IPS-20b (cell line): ENCODE data around the gene RTP5.
"Not testable (repeated sequence)": the region's sequence is repeated elsewhere in the genome, so short reads cannot be mapped to it uniquely, and the experiment has no call there.

ENCODE experiments used
- H3K27ac ChIP-seq: one replicate; pipeline ENCODE4 v1.5.1; 2013; ENCODE audit warnings: low read length
- H3K27me3 ChIP-seq: 2 replicates; pipeline ENCODE4 v1.6.1; 2013; ENCODE audit warnings: mild to moderate bottlenecking, low read length, inconsistent platforms; ENCODE audit not compliant: insufficient read depth
- H3K36me3 ChIP-seq: 2 replicates; pipeline ENCODE4 v1.6.1; 2013; ENCODE audit warnings: low read depth, mild to moderate bottlenecking, inconsistent platforms, low read length, moderate library complexity; ENCODE audit not compliant: insufficient read depth
- H3K4me1 ChIP-seq: 2 replicates; pipeline ENCODE4 v1.6.1; 2013; ENCODE audit warnings: mild to moderate bottlenecking, control low read depth, inconsistent platforms, low read length, moderate library complexity; ENCODE audit not compliant: insufficient read depth
- H3K4me3 ChIP-seq: 2 replicates; pipeline ENCODE4 v1.5.1; 2013; ENCODE audit warnings: mild to moderate bottlenecking, low read length, inconsistent platforms
- H3K9ac ChIP-seq: 2 replicates; pipeline ENCODE4 v1.6.1; 2013; ENCODE audit warnings: low read depth, mild to moderate bottlenecking, inconsistent platforms, low read length, moderate library complexity
- H3K9me3 ChIP-seq: 2 replicates; pipeline ENCODE4 v1.6.1; 2013; ENCODE audit warnings: mild to moderate bottlenecking, low read depth, low read length, inconsistent platforms; ENCODE audit not compliant: insufficient read depth

The RTP5 gene

GRCh38 chr2:241870611-241871537 is 1.3 kb downstream of the RTP5 start:
- Histone ChIP-seq H3K27ac (no peak overlapping the region), H3K27me3 (peaks cover 8% of the 10 kb centered on the region), H3K9ac (no peak overlapping the region), H3K36me3 (no peaks in the 10 kb centered on the region), H3K4me1 (no peaks in the 10 kb centered on the region), H3K4me3 (no peak overlapping the region), H3K9me3 (peaks cover 7% of the 10 kb centered on the region; the same call in 1 of the 2 replicates)

DNA sequence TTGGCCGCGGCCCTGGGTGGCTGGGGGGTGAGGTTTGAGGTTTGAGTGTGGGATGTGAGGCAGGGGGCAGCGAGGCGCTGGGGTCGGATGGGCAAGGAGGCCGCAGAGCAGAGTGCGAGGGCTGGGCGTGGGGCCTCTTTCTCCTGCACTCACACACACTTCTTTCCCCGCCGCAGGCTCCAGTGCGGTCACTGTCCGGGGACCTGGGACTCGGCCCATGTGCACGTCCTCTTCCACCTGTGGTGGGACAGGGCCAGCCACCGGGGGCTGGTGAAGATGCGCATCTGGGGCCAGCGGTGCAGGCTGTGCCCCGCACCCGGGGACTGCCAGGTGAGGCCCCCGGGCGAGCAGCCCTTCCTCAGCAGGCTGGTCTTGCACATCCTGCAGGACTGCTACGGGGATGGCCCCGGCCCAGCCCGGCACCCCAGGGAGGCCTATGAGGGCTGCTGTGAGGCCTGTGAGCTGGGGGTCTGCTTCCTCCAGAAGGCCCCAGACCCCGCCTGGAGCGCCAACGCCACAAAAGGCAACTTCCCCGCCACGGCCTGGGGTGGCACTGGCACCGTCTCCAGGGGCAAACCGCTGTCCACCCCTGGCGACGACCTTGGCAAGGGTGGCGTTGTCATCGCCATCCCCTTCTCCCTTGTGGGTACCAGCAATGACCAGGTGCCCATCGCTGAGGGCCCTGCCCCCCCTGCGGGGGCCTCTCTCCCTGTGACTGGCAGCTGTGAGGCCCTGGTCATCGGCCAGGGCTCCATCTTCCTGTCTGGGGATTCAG is 2.2 kb downstream of the RTP5 start:
- no peaks in the 10 kb centered on the region for H3K36me3 ChIP-seq
- no peak overlapping the region for H3K9ac ChIP-seq
- H3K27ac ChIP-seq, result no peak overlapping the region
- peaks cover 3% of the 10 kb centered on the region; the same call in 1 of the 2 replicates for H3K27me3 ChIP-seq
- H3K9me3 ChIP-seq, result peaks cover 7% of the 10 kb centered on the region; the same call in 1 of the 2 replicates
- H3K4me3 ChIP-seq, result no peak overlapping the region
- no peaks in the 10 kb centered on the region for H3K4me1 ChIP-seq

DNA sequence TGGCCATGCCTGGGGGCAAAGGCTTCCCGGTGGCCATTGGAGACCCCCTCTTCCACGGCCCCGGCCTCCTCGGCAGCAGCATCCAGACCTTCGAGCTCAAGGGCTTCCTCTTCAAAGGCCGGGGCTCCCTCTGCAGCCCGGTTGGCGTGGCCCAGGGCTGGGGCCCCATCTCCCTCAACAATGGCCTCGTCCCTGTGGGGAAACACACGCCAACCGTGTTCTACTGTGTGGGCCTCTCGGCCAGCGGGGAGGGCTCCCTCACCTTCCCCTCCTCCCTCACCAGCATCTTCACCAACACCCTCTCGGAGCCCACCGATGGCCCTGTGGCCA is 2.7 kb downstream of the RTP5 start:
- no peak overlapping the region for H3K9ac ChIP-seq
- H3K4me3 ChIP-seq, result no peak overlapping the region
- no peaks in the 10 kb centered on the region for H3K4me1 ChIP-seq
- no peaks in the 10 kb centered on the region for H3K27me3 ChIP-seq
- H3K27ac ChIP-seq, result no peak overlapping the region
- peaks cover 7% of the 10 kb centered on the region; the same call in 1 of the 2 replicates for H3K9me3 ChIP-seq
- H3K36me3 ChIP-seq, result no peaks in the 10 kb centered on the region

DNA sequence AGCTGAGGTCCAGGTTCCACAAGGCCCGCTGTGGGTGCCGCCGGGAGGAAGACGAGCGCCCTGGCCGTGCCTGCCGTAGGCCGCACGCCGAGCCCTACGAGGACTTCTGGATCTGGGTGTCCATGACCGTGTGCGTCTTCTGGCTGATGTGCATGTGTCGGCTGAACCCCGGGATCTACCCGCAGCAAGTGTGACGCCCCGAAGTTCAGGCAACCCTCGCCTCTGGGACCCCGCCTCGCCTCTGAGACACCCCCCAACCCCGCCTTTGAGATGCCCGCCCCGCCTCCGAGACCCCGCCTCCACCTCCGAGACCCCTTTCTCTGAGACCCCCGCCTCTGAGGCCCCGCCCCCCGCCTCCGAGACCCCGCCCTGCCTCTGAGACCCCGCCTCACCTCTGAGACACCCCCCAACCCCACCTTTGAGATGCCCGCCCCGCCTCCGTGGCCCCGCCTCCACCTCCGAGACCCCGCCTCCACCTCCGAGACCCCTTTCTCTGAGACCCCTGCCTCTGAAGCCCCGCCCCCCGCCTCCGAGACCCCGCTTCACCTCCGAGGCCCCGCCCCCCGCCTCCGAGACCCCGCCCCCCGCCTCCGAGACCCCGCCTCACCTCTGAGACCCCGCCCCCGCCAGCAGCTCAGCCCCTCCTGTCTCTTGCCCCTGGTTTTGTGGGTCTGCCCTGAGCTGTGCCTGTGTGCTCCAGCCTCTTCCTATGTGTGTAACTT is 3.7 kb downstream of the RTP5 start:
- H3K4me3 ChIP-seq, result no peak overlapping the region
- H3K9me3 ChIP-seq, result peaks cover 7% of the 10 kb centered on the region; the same call in 1 of the 2 replicates
- no peak overlapping the region for H3K9ac ChIP-seq
- no peaks in the 10 kb centered on the region for H3K27me3 ChIP-seq
- H3K36me3 ChIP-seq, result no peaks in the 10 kb centered on the region
- no peaks in the 10 kb centered on the region for H3K4me1 ChIP-seq
- no peak overlapping the region for H3K27ac ChIP-seq

DNA sequence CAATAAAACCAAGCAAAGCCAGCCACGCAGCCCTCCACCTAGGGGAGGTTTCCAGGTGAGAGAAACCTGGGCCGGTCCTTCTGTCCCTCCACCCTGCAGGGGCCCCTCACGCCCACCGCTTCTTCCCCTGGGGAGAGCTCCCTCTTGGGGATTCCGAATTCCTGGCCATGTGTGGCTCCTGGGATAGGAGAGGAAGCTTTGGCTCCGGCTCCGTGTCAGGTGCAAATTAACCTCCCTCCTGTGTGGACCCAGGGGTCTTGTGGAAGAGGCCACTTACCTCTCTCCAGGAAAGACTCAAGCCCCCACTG is 4.2 kb downstream of the RTP5 start:
- no peak overlapping the region for H3K9ac ChIP-seq
- no peaks in the 10 kb centered on the region for H3K27me3 ChIP-seq
- H3K36me3 ChIP-seq, result no peaks in the 10 kb centered on the region
- peaks cover 7% of the 10 kb centered on the region; the same call in 1 of the 2 replicates for H3K9me3 ChIP-seq
- H3K4me1 ChIP-seq, result no peaks in the 10 kb centered on the region
- H3K4me3 ChIP-seq, result no peak overlapping the region
- H3K27ac ChIP-seq, result no peak overlapping the region

DNA sequence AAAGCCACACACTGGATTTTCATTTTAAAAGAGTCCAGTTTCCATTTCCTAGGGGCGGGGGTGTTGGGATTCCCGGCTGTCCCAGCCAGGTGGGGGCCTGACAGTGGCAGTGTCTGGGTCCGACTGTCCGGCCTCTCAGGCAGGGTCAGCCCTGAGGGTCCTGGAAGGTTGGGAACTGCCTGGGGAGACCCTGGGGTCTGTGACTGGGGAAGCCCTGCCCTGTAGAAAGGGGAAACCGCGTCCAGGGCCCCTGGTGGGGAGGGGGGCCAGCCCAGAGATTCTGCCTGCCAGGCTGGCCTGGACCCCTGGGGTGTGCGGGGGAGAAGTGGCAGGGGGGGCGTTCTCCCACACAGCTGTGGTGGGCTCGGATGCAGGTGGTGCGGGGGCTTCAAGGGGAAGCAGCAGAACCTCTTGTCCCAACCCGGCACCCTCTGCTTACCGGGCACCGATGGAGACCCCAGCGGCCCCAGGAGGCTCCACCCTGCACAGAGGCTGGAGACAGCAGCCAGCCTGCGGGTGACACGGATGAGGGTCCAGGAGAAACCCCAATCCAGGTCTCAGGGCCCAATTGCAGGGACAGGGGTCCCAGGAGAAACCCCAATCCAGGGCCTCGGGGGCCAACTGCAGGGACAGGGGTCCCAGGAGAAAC is 4.9 kb downstream of the RTP5 start:
- H3K36me3 ChIP-seq, result no peaks in the 10 kb centered on the region
- H3K4me3 ChIP-seq, result no peak overlapping the region
- no peak overlapping the region for H3K9ac ChIP-seq
- H3K27me3 ChIP-seq, result no peaks in the 10 kb centered on the region
- no peaks in the 10 kb centered on the region for H3K4me1 ChIP-seq
- no peak overlapping the region for H3K27ac ChIP-seq
- H3K9me3 ChIP-seq, result peaks cover 7% of the 10 kb centered on the region; the same call in 1 of the 2 replicates

DNA sequence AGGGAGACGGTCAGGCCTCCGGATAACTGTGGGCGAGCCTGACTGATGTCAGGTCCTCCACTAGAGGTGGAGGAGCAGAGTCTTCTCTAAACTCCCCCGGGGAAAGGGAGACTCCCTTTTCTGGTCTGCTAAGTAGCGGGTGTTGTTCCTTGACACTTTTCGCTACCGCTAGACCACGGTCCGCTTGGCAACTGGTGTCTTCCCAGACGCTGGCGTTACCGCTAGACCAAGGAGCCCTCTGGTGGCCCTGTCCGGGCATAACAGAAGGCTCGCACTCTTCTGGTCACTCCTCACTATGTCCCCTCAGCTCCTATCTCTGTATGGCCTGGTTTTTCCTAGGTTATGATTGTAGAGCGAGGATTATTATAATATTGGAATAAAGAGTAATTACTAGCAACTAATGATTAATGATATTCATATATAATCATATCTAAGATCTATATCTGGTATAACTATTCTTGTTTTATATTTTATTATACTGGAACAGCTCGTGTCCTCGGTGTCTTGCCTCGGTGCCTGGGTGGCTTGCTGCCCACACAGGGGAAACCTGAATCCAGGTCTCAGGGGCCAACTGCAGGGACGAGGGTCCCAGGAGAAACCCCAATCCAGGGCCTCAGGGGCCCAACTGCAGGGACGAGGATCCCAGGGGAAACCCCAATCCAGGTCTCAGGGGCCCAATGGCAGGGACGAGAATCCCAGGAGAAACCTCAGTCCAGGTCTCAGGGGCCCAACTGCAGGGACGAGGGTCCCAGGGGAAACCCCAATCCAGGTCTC is 6.4 kb downstream of the RTP5 start:
- not testable (repeated sequence) for H3K36me3 ChIP-seq, H3K9ac ChIP-seq, H3K9me3 ChIP-seq, H3K4me3 ChIP-seq, H3K27ac ChIP-seq, H3K27me3 ChIP-seq, H3K4me1 ChIP-seq

- Histone ChIP-seq H3K4me1 (0 out of 2 replicates have a peak, but pooled peaks cover 4% of the 10 kb centered on the region), H3K4me3 (no peak overlapping the region), H3K27me3 (no peaks in the 10 kb centered on the region), H3K9ac (no peak overlapping the region), H3K36me3 (no peaks in the 10 kb centered on the region), H3K9me3 (peaks cover 7% of the 10 kb centered on the region; the same call in 1 of the 2 replicates), H3K27ac (no peak overlapping the region)
Measured at GRCh38 chr2:241876528-241877196, 7.1 kb downstream of the RTP5 start.

GRCh38 chr2:241877197-241877685 is 7.7 kb downstream of the RTP5 start:
- Histone ChIP-seq H3K9ac (no peak overlapping the region), H3K27me3 (no peaks in the 10 kb centered on the region), H3K4me1 (peaks cover 8% of the 10 kb centered on the region; the same call in 1 of the 2 replicates), H3K4me3 (no peak overlapping the region), H3K27ac (no peak overlapping the region), H3K9me3 (peaks cover 7% of the 10 kb centered on the region; the same call in 1 of the 2 replicates), H3K36me3 (no peaks in the 10 kb centered on the region)
